ENCODE results near the gene NCAPG2.

Gene NCAPG2

GRCh38 chr7:158687406-158687805 is 17.2 kb downstream of the NCAPG2 start:
- H3K27ac ChIP-seq: no peak overlapping the region
- H3K4me3 ChIP-seq: no peak overlapping the region
- DNase-seq (ENCODE audit: low spot score): no peak
- TF ChIP-seq CTCF (IDR thresholded peaks at IDR 0.05): no peak

GRCh38 chr7:158685693-158686092 is 18.9 kb downstream of the NCAPG2 start:
- H3K27ac ChIP-seq: no peak overlapping the region
- DNase-seq (ENCODE audit: low spot score): no peak
- no peak overlapping the region for H3K4me3 ChIP-seq
- no peak for TF ChIP-seq CTCF (IDR thresholded peaks at IDR 0.05)

DNA sequence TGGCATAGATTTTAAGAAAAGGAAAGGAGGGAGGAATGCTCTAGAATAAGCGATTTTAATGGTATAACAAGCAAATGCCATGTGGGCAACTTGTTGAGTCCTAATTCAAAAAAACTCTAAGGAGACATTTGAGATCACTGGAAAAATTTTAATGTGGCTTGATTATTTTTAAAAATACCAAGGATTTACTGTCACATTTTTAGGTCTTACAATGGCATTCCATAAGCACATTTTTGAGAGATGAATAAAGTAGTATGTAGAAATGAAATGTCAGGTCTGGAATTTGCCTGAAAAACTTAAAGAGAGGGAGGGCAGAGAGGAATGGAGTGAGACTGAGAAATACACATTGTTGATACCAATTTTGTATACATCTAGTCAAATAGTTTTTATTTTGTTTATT is 20.3 kb downstream of the NCAPG2 start:
- no peak for DNase-seq (ENCODE audit: low spot score)
- H3K4me3 ChIP-seq: no peak overlapping the region
- H3K27ac ChIP-seq: no peak overlapping the region
- no peak for TF ChIP-seq CTCF (IDR thresholded peaks at IDR 0.05)

DNA sequence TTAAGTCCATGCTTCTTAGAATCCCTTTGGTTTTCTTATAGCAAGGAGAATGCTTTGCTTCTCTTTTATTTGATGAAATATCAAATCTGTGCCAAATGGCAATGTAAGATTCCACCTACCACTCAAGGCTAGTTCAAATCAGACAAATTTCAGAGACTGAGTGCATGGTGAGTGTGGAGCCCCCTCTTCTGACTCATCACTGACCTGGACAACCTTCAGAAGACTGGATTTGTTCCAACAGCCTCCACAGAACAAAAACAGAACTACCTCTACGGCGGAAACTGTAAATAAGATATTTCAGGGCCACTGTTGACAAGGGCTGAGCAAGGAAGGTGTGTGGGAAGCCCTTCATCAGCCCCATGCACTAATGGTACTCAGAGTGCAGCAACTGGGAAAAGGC is 21.1 kb downstream of the NCAPG2 start:
- Histone ChIP-seq H3K27ac (no peak overlapping the region), H3K4me3 (no peak overlapping the region)
- TF ChIP-seq CTCF (IDR thresholded peaks at IDR 0.05): no peak
- no peak for DNase-seq (ENCODE audit: low spot score)

DNA sequence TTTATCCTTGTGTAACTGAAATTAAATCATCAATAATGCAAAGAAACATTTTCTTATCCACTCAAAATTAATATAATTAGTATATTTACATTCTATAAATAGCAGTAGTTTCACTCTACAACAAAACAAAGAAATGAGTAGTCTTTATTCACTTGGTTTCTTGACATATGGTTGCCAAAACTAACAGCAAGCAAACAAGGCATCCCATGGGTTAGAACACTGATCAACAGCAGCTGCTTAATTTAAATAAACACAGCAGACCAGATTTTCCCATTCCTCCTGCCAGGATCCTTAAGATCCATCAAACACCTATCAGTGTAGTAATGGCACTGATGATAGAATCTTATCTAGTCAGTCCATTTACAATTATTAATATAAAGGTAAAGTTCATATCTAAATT is 22.1 kb downstream of the NCAPG2 start:
- H3K4me3 ChIP-seq: no peak overlapping the region
- DNase-seq (ENCODE audit: low spot score): no peak
- TF ChIP-seq CTCF (IDR thresholded peaks at IDR 0.05): no peak
- no peak overlapping the region for H3K27ac ChIP-seq

DNA sequence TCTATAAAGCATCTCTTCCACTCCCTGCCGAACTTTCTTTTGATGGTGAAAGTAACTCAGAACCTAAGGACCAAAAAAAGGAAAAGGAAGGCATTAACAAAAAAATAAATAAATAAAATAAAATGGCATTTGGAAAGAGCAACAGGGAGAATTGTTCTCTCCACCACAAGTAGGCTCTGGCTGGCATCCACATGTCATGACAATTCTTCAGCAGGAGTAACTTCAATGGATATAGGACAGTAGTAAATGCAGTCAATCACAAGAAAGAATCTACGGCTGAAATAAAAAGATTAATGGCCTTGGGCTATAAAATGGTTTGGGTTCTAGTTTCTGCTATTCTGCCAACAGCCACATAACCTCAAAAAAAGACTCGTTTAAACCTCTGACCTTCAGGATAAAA is 23.9 kb downstream of the NCAPG2 start:
- no peak for TF ChIP-seq CTCF (IDR thresholded peaks at IDR 0.05)
- no peak for DNase-seq (ENCODE audit: low spot score)
- Histone ChIP-seq H3K4me3 (no peak overlapping the region), H3K27ac (no peak overlapping the region)

DNA sequence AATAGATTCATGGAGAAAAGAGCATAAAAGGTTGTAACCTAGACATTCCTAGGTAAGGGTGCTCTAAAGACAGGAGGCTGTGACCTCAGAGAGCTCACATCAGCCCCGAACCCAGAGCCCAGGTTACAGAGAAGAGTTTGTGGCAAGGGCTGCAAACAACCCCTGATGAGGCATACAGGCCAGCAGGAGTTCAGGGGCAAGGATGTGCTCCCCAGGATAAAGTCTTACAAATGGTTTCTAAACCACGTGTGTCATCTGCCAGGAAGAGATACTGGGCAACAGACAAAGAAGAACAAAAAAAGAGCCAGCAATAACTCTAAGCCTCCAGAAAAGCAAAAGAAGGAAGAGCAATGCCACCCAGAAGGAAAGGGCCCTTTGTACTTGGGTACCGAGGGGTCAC is 27.7 kb downstream of the NCAPG2 start:
- no peak for DNase-seq (ENCODE audit: low spot score)
- no peak overlapping the region for H3K4me3 ChIP-seq
- H3K27ac ChIP-seq: no peak overlapping the region
- TF ChIP-seq CTCF (IDR thresholded peaks at IDR 0.05): no peak

Measured in coronary artery (tissue), 2 donors.